ENCODE measurements around the gene PLB1.

PLB1 gene

GRCh38 chr2:28493636-28494035 lies 2.2 kb upstream of the PLB1 start:
- no peak for TF ChIP-seq CTCF (IDR thresholded peaks at IDR 0.05)

GRCh38 chr2:28496781-28497180 lies 921 bp downstream of the PLB1 start:
- no peak for TF ChIP-seq CTCF (IDR thresholded peaks at IDR 0.05)

- TF ChIP-seq CTCF (IDR thresholded peaks at IDR 0.05) = no peak
Measured at GRCh38 chr2:28497206-28497605, 1.3 kb downstream of the PLB1 start.

GRCh38 chr2:28499282-28499681 lies 3.4 kb downstream of the PLB1 start:
- no peak for TF ChIP-seq CTCF (IDR thresholded peaks at IDR 0.05)

- TF ChIP-seq CTCF (IDR thresholded peaks at IDR 0.05) = no peak
Measured at GRCh38 chr2:28505361-28505760, 9.5 kb downstream of the PLB1 start.

GRCh38 chr2:28506112-28506910 lies 10.5 kb downstream of the PLB1 start:
- TF ChIP-seq CTCF (IDR thresholded peaks at IDR 0.05) = no peak

GRCh38 chr2:28507796-28508764 lies 12.2 kb downstream of the PLB1 start:
- no peak for TF ChIP-seq CTCF (IDR thresholded peaks at IDR 0.05)

All from LNCAP (cell line).